Liver (tissue), 3 donors: Measurements from ENCODE around the gene VSIG4.

Experiments used
- ATF3 ChIP-seq: IDR thresholded peaks from 2 replicates; pipeline ENCODE4 v1.6.1; 2016; ENCODE audit warnings: antibody characterized with exemption
- CTCF ChIP-seq: fragments of 150-350 bp; IDR thresholded peaks from 2 replicates; pipeline ENCODE4 v1.5.1; 2017; ENCODE audit warnings: improper control_type of control experiment, low read depth, low read length; ENCODE audit not compliant: missing input control
- EGR1 ChIP-seq, 2 donors: IDR thresholded peaks; 2 replicates each; pipeline ENCODE4 v1.6.1; 2016 to 2018; ENCODE audit warnings: antibody characterized with exemption in 2 of 2, low read depth in 2 of 2
- HNF4G ChIP-seq: IDR thresholded peaks from 2 replicates; pipeline ENCODE4 v1.6.1; 2016; ENCODE audit warnings: antibody characterized with exemption
- REST ChIP-seq: IDR thresholded peaks from 2 replicates; pipeline ENCODE4 v1.6.1; 2016; ENCODE audit warnings: antibody characterized with exemption, mild to moderate bottlenecking
- RXRA ChIP-seq, 2 donors: IDR thresholded peaks; 2 replicates each; pipeline ENCODE4 v1.6.1; 2017 to 2018; ENCODE audit warnings: antibody characterized with exemption in 2 of 2, mild to moderate bottlenecking in 1 of 2
- YY1 ChIP-seq: IDR thresholded peaks from 2 replicates; pipeline ENCODE4 v1.6.1; 2016; ENCODE audit warnings: antibody characterized with exemption, mild to moderate bottlenecking
- donor health status: healthy.
- donor health status: healthy.

- TF ChIP-seq CTCF (no peak), EGR1 (IDR thresholded peaks at IDR 0.05; ENCODE audit: low read depth in 2 of 2) (no peak), RXRA (IDR thresholded peaks at IDR 0.05) (no peak), HNF4G (no peak), ATF3 (no peak), YY1 (no peak), REST (no peak)
Measured at GRCh38 chrX:65994519-65995506, 45.1 kb downstream of the VSIG4 start.
